Endothelial cell of umbilical vein (primary cell): ENCODE results near the gene NEK2. TPM values are rescaled to one million over a fixed set of nuclear protein-coding genes. Genes with fewer than 3 reads are reported as not detected.

Experiments
- BruUV-seq: library from RNA; stranded (reverse); fragments of 400-500 nt; replicated peaks from 2 replicates; lab custom pipeline; 2021; lab: Mats Ljungman, UMichigan
- CTCF ChIA-PET: fragments of 300-600, 350-600 bp; sonication (Branson Sonifier 250); formaldehyde crosslinking; loops from one replicate; lab custom pipeline; 2021; ENCODE audit warnings: antibody characterized with exemption, inconsistent platforms; lab: Charles Lee
- POLR2A ChIA-PET: fragments of 300-600, 350-600 bp; sonication (Branson Sonifier 250); formaldehyde crosslinking; loops from one replicate; lab custom pipeline; 2021; ENCODE audit warnings: antibody characterized with exemption, inconsistent platforms; lab: Charles Lee
- DNase-seq: peaks from one replicate; pipeline ENCODE4 v3.0.0-alpha.2; 2011; ENCODE audit warnings: low read depth, low spot score
- FAIRE-seq: peaks from 2 replicates; lab custom pipeline; 2011; peaks lifted over from hg19 to GRCh38; lab: Jason Lieb, UNC
- H2AFZ ChIP-seq: 2 replicates; pipeline ENCODE4 v1.6.0; 2012; ENCODE audit warnings: low read depth, low read length, control low read depth, inconsistent platforms
- H3K27ac ChIP-seq: 2 replicates; pipeline ENCODE4 v1.5.1; 2011; ENCODE audit warnings: low read depth, mild to moderate bottlenecking, control low read depth, low read length, moderate library complexity; ENCODE audit not compliant: insufficient read depth
- H3K27me3 ChIP-seq, 2 experiments: 2 replicates each; pipeline versions ENCODE4 v1.6.0 to v1.6.1; 2011; ENCODE audit warnings: low read length in 2 of 2, mixed read lengths in 1 of 2; ENCODE audit not compliant: control insufficient read depth in 2 of 2, insufficient read depth in 2 of 2
- H3K36me3 ChIP-seq, 2 experiments: 2 replicates in 1 of 2; 3 replicates in 1 of 2; pipeline ENCODE4 v1.5.1; 2011; ENCODE audit warnings: low read length in 2 of 2, mild to moderate bottlenecking in 1 of 2, moderate library complexity in 1 of 2; ENCODE audit not compliant: control insufficient read depth in 2 of 2, insufficient read depth in 2 of 2; ENCODE audit errors: extremely low read depth in 1 of 2
- H3K4me1 ChIP-seq: 3 replicates; pipeline ENCODE4 v1.5.1; 2011; ENCODE audit warnings: mild to moderate bottlenecking, low read length; ENCODE audit not compliant: control insufficient read depth, insufficient read depth; ENCODE audit errors: extremely low read depth
- H3K4me2 ChIP-seq: 2 replicates; pipeline ENCODE4 v1.6.1; 2011; ENCODE audit warnings: low read length, control low read depth, mixed read lengths; ENCODE audit not compliant: insufficient read depth
- H3K4me3 ChIP-seq, 3 experiments: fragments of 200-600 bp in 1 of 3; sonication (generic), shearing (Covaris generic) in 1 of 3; replicated peaks in 1 of 3; 2 replicates each; pipeline ENCODE4 v1.5.1; 2011 to 2016; ENCODE audit warnings: control low read depth in 3 of 3, low read length in 3 of 3, mild to moderate bottlenecking in 2 of 3, inconsistent platforms in 1 of 3, low read depth in 1 of 3, moderate library complexity in 1 of 3; ENCODE audit not compliant: insufficient read depth in 1 of 3
- H3K79me2 ChIP-seq: 2 replicates; pipeline ENCODE4 v1.6.0; 2012; ENCODE audit warnings: low read length, inconsistent platforms; ENCODE audit not compliant: control insufficient read depth, insufficient read depth
- H3K9ac ChIP-seq: replicated peaks from 2 replicates; pipeline ENCODE3; 2011; ENCODE audit warnings: low read length, control low read depth; ENCODE audit not compliant: insufficient read depth; ENCODE audit errors: extremely low read depth
- H3K9me1 ChIP-seq: replicated peaks from 3 replicates; pipeline ENCODE4 v1.6.0; 2011; ENCODE audit warnings: mild to moderate bottlenecking, low read length; ENCODE audit not compliant: control insufficient read depth, insufficient read depth; ENCODE audit errors: extremely low read depth
- H3K9me3 ChIP-seq: replicated peaks from 2 replicates; pipeline ENCODE4 v1.5.1; 2012; ENCODE audit warnings: low read length, inconsistent platforms; ENCODE audit not compliant: control insufficient read depth, insufficient read depth
- H4K20me1 ChIP-seq: replicated peaks from 2 replicates; pipeline ENCODE3; 2011; ENCODE audit warnings: mild to moderate bottlenecking, low read length; ENCODE audit not compliant: control insufficient read depth, insufficient read depth; ENCODE audit errors: extremely low read depth
- CTCF ChIP-seq, 2 donors: IDR thresholded peaks; 1 replicate in 1 of 2; 2 replicates in 1 of 2; pipeline ENCODE4 v1.5.1; 2011; ENCODE audit warnings: low read length in 2 of 2, mild to moderate bottlenecking in 2 of 2, moderate library complexity in 2 of 2, control low read depth in 1 of 2, inconsistent platforms in 1 of 2, low read depth in 1 of 2; ENCODE audit not compliant: insufficient read depth in 1 of 2; ENCODE audit errors: extremely low read depth in 1 of 2
- EZH2 ChIP-seq: IDR thresholded peaks from 2 replicates; pipeline ENCODE4 v1.6.1; 2012; ENCODE audit warnings: borderline replicate concordance, low read depth, mild to moderate bottlenecking, moderate library complexity, low read length, inconsistent platforms; ENCODE audit not compliant: severe bottlenecking
- FOS ChIP-seq: IDR thresholded peaks from 2 replicates; pipeline ENCODE4 v1.6.1; 2011; ENCODE audit warnings: mild to moderate bottlenecking, low read length, moderate library complexity, borderline replicate concordance; ENCODE audit not compliant: insufficient read depth
- GATA2 ChIP-seq: IDR thresholded peaks from 2 replicates; pipeline ENCODE4 v1.7.0; 2011; ENCODE audit warnings: low read depth, mild to moderate bottlenecking, moderate library complexity, mixed read lengths, low read length; ENCODE audit not compliant: insufficient read length, insufficient read depth
- JUN ChIP-seq: IDR thresholded peaks from 2 replicates; pipeline ENCODE4 v1.6.1; 2011; ENCODE audit warnings: borderline replicate concordance, low read depth; ENCODE audit not compliant: insufficient read length, insufficient read depth
- MYC ChIP-seq: IDR thresholded peaks from one replicate; pipeline ENCODE4 v1.6.1; 2011; ENCODE audit warnings: mild to moderate bottlenecking, low read depth, low read length
- POLR2A ChIP-seq: IDR thresholded peaks from 2 replicates; pipeline ENCODE4 v1.6.1; 2012; ENCODE audit warnings: low read depth, mild to moderate bottlenecking, control low read depth, low read length
- POLR2AphosphoS5 ChIP-seq: IDR thresholded peaks from 2 replicates; pipeline ENCODE4 v1.6.1; 2012; ENCODE audit warnings: low read depth, mild to moderate bottlenecking, control low read depth, low read length, moderate library complexity; ENCODE audit not compliant: insufficient read depth
- dilution Hi-C: fragments of 300-500 bp; cut with MboI; formaldehyde crosslinking; loops from one replicate; pipeline ENCODE4 v1.15.0; 2019; ENCODE audit warnings: low sequenced_read_pairs; ENCODE audit not compliant: extremely low pct_ligation_motif_present
- intact Hi-C: fragments of 100-400 bp; cut with micrococcal nuclease; formaldehyde crosslinking; loops from one replicate; pipeline ENCODE4 v1.10.0; 2022
- polyA plus RNA-seq, 4 experiments: library from polyadenylated mRNA; depleted of rRNA in 3 of 4; stranded (reverse) in 3 of 4; unstranded in 1 of 4; fragments of >200 nt; gene quantifications; 2 replicates each; pipeline versions ENCODE4 v1.2.1 to v1.2.3, GENCODE V29; 2011 to 2012; ENCODE audit warnings: missing spikeins in 1 of 4
- total RNA-seq: library from RNA; stranded (reverse); gene quantifications from 2 replicates; pipeline ENCODE4 v1.2.3, GENCODE V29; 2021
- TF ChIP-seq, protein P1 (sequence below): IDR thresholded peaks from 2 replicates; pipeline ENCODE4 v1.6.1; 2011; ENCODE audit not compliant: insufficient read depth, insufficient read length

NEK2 gene
- total and polyA plus RNA-seq, 2 donors (not counting 3 experiments of a cell fraction or from before 2014, with no cell fraction given), result 6.6 to 19.0 TPM

GRCh38 chr1:211704543-211704942 lies 29.1 kb upstream of the NEK2 start:
- no peak for FAIRE-seq
- Histone ChIP-seq H3K4me1 (no peaks in the 10 kb centered on the region), H3K4me3 (no peak overlapping the region)

GRCh38 chr1:211703812-211704537 lies 28.6 kb upstream of the NEK2 start:
- DNase-seq (no peak), FAIRE-seq (no peak)
- CTCF ChIA-PET, result interaction anchor here (0.5 to 1.6 kb wide), 3 partner anchors 9 to 752 kb away, joined by 3 to 5 read pairs (median 3); no protein-coding TSS in a partner anchor
- POLR2A ChIA-PET, result no interaction called here
- no peaks in the 10 kb centered on the region for H3K4me1 ChIP-seq
- no peaks in the 10 kb centered on the region for H3K9me3 ChIP-seq
- no peaks in the 10 kb centered on the region for H3K36me3 ChIP-seq
- no peak overlapping the region for H3K4me2 ChIP-seq
- H3K27me3 ChIP-seq, result peaks cover 10 to 11% of the 10 kb centered on the region in 2 experiments
- no peak for TF ChIP-seq GATA2
- TF ChIP-seq FOS, result no peak
- TF ChIP-seq, protein P1, sequence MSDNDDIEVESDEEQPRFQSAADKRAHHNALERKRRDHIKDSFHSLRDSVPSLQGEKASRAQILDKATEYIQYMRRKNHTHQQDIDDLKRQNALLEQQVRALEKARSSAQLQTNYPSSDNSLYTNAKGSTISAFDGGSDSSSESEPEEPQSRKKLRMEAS, result no peak
- TF ChIP-seq POLR2AphosphoS5, result no peak
- TF ChIP-seq POLR2A, result no peak
- TF ChIP-seq CTCF (IDR thresholded peaks at IDR 0.05; ENCODE audit: extremely low read depth in 1 of 2, insufficient read depth in 1 of 2, low read depth in 1 of 2, low read length in 2 of 2), result no peak
- no peak for TF ChIP-seq EZH2
- TF ChIP-seq MYC, result no peak
- TF ChIP-seq JUN, result no peak
- H2AFZ ChIP-seq, result no peak overlapping the region
- no peaks in the 10 kb centered on the region for H3K79me2 ChIP-seq
- dilution Hi-C loops (no loop called here), intact Hi-C loops (no loop called here)
- no TSS peak for BruUV-seq
- H3K9ac ChIP-seq, result no peak overlapping the region
- no peak overlapping the region for H3K27ac ChIP-seq
- H3K4me3 ChIP-seq, result no peak overlapping the region
- H3K9me1 ChIP-seq, result no peaks in the 10 kb centered on the region
- no peaks in the 10 kb centered on the region for H4K20me1 ChIP-seq

More at GRCh38 chr1:211704543-211704942, 29.1 kb upstream of the NEK2 start:
- TF ChIP-seq POLR2A (no peak), EZH2 (no peak), GATA2 (no peak), JUN (no peak), POLR2AphosphoS5 (no peak), FOS (no peak), MYC (no peak)
- TF ChIP-seq, protein P1, result no peak
- H3K27me3 ChIP-seq, result peaks cover 5 to 6% of the 10 kb centered on the region in 2 experiments
- no peak overlapping the region for H2AFZ ChIP-seq
- ChIA-PET CTCF (interaction anchor here (1.0 to 1.6 kb wide), 2 partner anchors 8 to 752 kb away, joined by 3 to 5 read pairs; no protein-coding TSS in a partner anchor), POLR2A (no interaction called here)
- intact Hi-C loops (no loop called here), dilution Hi-C loops (no loop called here)
- H4K20me1 ChIP-seq, result no peaks in the 10 kb centered on the region
- H3K27ac ChIP-seq, result no peak overlapping the region
- no peak for DNase-seq
- H3K9me3 ChIP-seq, result no peaks in the 10 kb centered on the region
- no peak overlapping the region for H3K9ac ChIP-seq
- no peaks in the 10 kb centered on the region for H3K9me1 ChIP-seq
- no peaks in the 10 kb centered on the region for H3K36me3 ChIP-seq
- H3K79me2 ChIP-seq, result no peaks in the 10 kb centered on the region
- no TSS peak for BruUV-seq
- no peak overlapping the region for H3K4me2 ChIP-seq
